ENCODE measurements around the gene G6PD.
"Not testable (repeated sequence)": the region's sequence is repeated elsewhere in the genome, so short reads cannot be mapped to it uniquely, and the experiment has no call there.

Gene G6PD

GRCh38 chrX:154546354-154547244 is at the start of gene G6PD:
Gene G6PD (minus strand): TSS chrX:154546846. CDS start chrX:154546155, 691 bp downstream.
- DNase-seq: peak; percentile 54

GRCh38 chrX:154595559-154596249 is 49.1 kb upstream of the G6PD start:
- DNase-seq: no peak

- DNase-seq: no peak
Measured at GRCh38 chrX:154594491-154594890, 47.8 kb upstream of the G6PD start.

GRCh38 chrX:154593201-154593600 is 46.6 kb upstream of the G6PD start:
- no peak for DNase-seq

GRCh38 chrX:154592505-154592904 is 45.9 kb upstream of the G6PD start:
- DNase-seq: no peak

- not testable (repeated sequence) for DNase-seq
Measured at GRCh38 chrX:154590415-154590814, 43.8 kb upstream of the G6PD start.

- DNase-seq: not testable (repeated sequence)
Measured at GRCh38 chrX:154584585-154585183, 38.0 kb upstream of the G6PD start, which contains the start of gene CTAG1A. Gene CTAG1A (plus strand): TSS chrX:154585133. CDS start chrX:154585207, 74 bp downstream.

- not testable (repeated sequence) for DNase-seq
Measured at GRCh38 chrX:154582994-154583393, 36.3 kb upstream of the G6PD start.

GRCh38 chrX:154575076-154575475 is 28.4 kb upstream of the G6PD start:
- DNase-seq: not testable (repeated sequence)

GRCh38 chrX:154573061-154573460 is 26.4 kb upstream of the G6PD start:
- DNase-seq: not testable (repeated sequence)

- DNase-seq: not testable (repeated sequence)
Measured at GRCh38 chrX:154570361-154570760, 23.7 kb upstream of the G6PD start.

GRCh38 chrX:154562295-154562694 is 15.6 kb upstream of the G6PD start:
- not testable (repeated sequence) for DNase-seq

- not testable (repeated sequence) for DNase-seq
Measured at GRCh38 chrX:154560326-154560725, 13.7 kb upstream of the G6PD start.

GRCh38 chrX:154558896-154559295 is 12.2 kb upstream of the G6PD start:
- not testable (repeated sequence) for DNase-seq

- not testable (repeated sequence) for DNase-seq
Measured at GRCh38 chrX:154558060-154558690, 11.5 kb upstream of the G6PD start.

- not testable (repeated sequence) for DNase-seq
Measured at GRCh38 chrX:154552112-154552806, 5.6 kb upstream of the G6PD start.

- DNase-seq: no peak
Measured at GRCh38 chrX:154549766-154550165, 3.1 kb upstream of the G6PD start.

GRCh38 chrX:154548028-154548316 is 1.3 kb upstream of the G6PD start:
- no peak for DNase-seq

- DNase-seq: peak; percentile 83
Measured at GRCh38 chrX:154547245-154548027, 790 bp upstream of the G6PD start, which contains the start of gene IKBKG. Gene IKBKG (plus strand): TSS chrX:154547620. CDS start chrX:154552003, 4,383 bp downstream.

- no peak for DNase-seq
Measured at GRCh38 chrX:154545673-154546274, 872 bp downstream of the G6PD start.
